ENCODE data around the gene IPO5. TPM values are rescaled to one million over a fixed set of nuclear protein-coding genes. Genes with fewer than 3 reads are reported as not detected.
"Not testable (repeated sequence)": the region's sequence is repeated elsewhere in the genome, so short reads cannot be mapped to it uniquely, and the experiment has no call there.

Gene IPO5
- total RNA-seq, 1 donor from 2014 or later, result 154 TPM

GRCh38 chr13:98039261-98039660 lies 85.8 kb downstream of the IPO5 start:
- DNase-seq (ENCODE audit: low spot score), result no peak
- TF ChIP-seq, protein P1, sequence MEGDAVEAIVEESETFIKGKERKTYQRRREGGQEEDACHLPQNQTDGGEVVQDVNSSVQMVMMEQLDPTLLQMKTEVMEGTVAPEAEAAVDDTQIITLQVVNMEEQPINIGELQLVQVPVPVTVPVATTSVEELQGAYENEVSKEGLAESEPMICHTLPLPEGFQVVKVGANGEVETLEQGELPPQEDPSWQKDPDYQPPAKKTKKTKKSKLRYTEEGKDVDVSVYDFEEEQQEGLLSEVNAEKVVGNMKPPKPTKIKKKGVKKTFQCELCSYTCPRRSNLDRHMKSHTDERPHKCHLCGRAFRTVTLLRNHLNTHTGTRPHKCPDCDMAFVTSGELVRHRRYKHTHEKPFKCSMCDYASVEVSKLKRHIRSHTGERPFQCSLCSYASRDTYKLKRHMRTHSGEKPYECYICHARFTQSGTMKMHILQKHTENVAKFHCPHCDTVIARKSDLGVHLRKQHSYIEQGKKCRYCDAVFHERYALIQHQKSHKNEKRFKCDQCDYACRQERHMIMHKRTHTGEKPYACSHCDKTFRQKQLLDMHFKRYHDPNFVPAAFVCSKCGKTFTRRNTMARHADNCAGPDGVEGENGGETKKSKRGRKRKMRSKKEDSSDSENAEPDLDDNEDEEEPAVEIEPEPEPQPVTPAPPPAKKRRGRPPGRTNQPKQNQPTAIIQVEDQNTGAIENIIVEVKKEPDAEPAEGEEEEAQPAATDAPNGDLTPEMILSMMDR (IDR thresholded peaks at IDR 0.05; ENCODE audit: unreplicated experiment), result no peak
- H3K36me3 Mint-ChIP-seq (ENCODE audit: low read depth, unreplicated experiment), result no peaks in the 10 kb centered on the region
- H3K9me3 Mint-ChIP-seq (ENCODE audit: unreplicated experiment), result no peaks in the 10 kb centered on the region
- no peak overlapping the region for H3K27ac Mint-ChIP-seq (ENCODE audit: unreplicated experiment)
- H3K4me1 Mint-ChIP-seq (ENCODE audit: unreplicated experiment), result no peaks in the 10 kb centered on the region
- H3K4me3 Mint-ChIP-seq (ENCODE audit: unreplicated experiment), result no peak overlapping the region
- H3K27me3 Mint-ChIP-seq (ENCODE audit: unreplicated experiment), result no peaks in the 10 kb centered on the region

DNA sequence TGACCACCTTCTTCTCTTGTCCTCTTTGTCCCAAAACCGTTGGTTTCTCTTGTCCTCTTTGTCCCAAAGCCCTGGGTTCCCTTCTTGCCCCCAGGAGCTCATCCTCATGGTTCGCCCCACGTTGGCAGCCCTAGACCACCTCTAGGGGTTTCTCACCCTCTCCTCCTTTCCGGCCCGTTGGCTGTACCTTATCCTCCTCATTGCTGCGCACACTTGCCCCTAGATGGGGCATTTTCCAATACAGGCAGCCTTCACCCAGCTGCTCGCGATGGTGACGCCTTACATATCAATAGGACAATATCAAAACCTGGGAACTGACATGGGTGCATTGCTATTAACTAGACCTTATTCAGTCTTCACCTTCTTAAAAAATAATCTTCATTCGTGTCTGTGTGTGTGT lies 86.5 kb downstream of the IPO5 start:
- Mint-ChIP-seq H3K27me3 (ENCODE audit: unreplicated experiment) (no peaks in the 10 kb centered on the region), H3K27ac (ENCODE audit: unreplicated experiment) (no peak overlapping the region)
- no peak for DNase-seq (ENCODE audit: low spot score)

GRCh38 chr13:98041081-98041820 lies 87.8 kb downstream of the IPO5 start:
- H3K4me3 Mint-ChIP-seq (ENCODE audit: unreplicated experiment), result no peak overlapping the region
- no peaks in the 10 kb centered on the region for H3K9me3 Mint-ChIP-seq (ENCODE audit: unreplicated experiment)
- H3K27me3 Mint-ChIP-seq (ENCODE audit: unreplicated experiment), result no peaks in the 10 kb centered on the region
- H3K27ac Mint-ChIP-seq (ENCODE audit: unreplicated experiment), result no peak overlapping the region
- no peak for DNase-seq (ENCODE audit: low spot score)
- H3K36me3 Mint-ChIP-seq (ENCODE audit: low read depth, unreplicated experiment), result no peaks in the 10 kb centered on the region
- no peaks in the 10 kb centered on the region for H3K4me1 Mint-ChIP-seq (ENCODE audit: unreplicated experiment)
- TF ChIP-seq, protein P1 (IDR thresholded peaks at IDR 0.05; ENCODE audit: unreplicated experiment), result no peak

More for the DNA sequence above, 86.5 kb downstream of the IPO5 start:
- Mint-ChIP-seq H3K9me3 (ENCODE audit: unreplicated experiment) (no peaks in the 10 kb centered on the region), H3K36me3 (ENCODE audit: low read depth, unreplicated experiment) (no peaks in the 10 kb centered on the region), H3K4me1 (ENCODE audit: unreplicated experiment) (no peaks in the 10 kb centered on the region), H3K4me3 (ENCODE audit: unreplicated experiment) (no peak overlapping the region)
- TF ChIP-seq, protein P1 (IDR thresholded peaks at IDR 0.05; ENCODE audit: unreplicated experiment), result no peak

DNA sequence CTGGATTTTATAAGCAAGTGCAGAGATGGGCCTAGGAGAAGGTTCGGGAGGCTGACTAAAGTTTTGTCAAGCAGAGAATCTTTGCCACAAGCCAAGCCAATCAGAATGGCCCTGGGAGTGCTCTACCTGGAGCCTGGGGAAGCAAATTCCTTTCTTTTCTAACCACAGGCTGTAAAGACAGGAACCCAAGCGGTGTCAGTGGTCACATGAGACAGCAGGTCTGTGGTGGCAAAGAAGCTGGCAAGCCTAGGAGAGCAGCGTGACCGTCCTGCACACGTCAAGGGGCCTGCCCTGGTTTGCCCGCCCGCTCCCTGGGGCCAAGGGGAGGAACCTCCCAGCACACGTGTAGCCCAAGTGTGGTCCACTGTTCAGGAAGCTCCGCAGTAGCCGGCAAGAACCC lies 90.8 kb downstream of the IPO5 start:
- H3K9me3 Mint-ChIP-seq (ENCODE audit: unreplicated experiment), result no peaks in the 10 kb centered on the region
- H3K4me3 Mint-ChIP-seq (ENCODE audit: unreplicated experiment), result no peak overlapping the region
- no peaks in the 10 kb centered on the region for H3K27me3 Mint-ChIP-seq (ENCODE audit: unreplicated experiment)
- no peaks in the 10 kb centered on the region for H3K36me3 Mint-ChIP-seq (ENCODE audit: low read depth, unreplicated experiment)
- H3K27ac Mint-ChIP-seq (ENCODE audit: unreplicated experiment), result no peak overlapping the region
- TF ChIP-seq, protein P1 (IDR thresholded peaks at IDR 0.05; ENCODE audit: unreplicated experiment), result no peak
- no peak for DNase-seq (ENCODE audit: low spot score)
- no peaks in the 10 kb centered on the region for H3K4me1 Mint-ChIP-seq (ENCODE audit: unreplicated experiment)

DNA sequence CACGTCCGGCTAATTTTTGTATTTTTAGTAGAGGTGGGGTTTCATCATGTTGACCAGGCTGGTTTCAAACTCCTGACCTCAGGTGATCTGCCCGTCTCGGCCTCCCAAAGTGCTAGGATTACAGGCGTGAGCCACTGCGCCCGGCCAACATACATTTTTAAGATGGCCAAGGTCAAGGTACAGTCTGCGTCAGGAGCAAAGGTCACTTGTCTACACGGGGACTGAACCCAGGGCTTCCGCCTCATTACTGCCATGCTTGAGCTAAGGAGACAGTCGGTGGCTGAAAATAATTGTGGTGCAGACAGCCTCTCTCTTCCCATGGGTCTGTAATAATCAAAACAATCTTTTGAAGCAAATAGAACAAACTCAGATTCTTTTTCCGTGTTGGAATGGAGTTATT lies 94.3 kb downstream of the IPO5 start:
- H3K36me3 Mint-ChIP-seq (ENCODE audit: low read depth, unreplicated experiment); H3K4me3 Mint-ChIP-seq (ENCODE audit: unreplicated experiment); H3K4me1 Mint-ChIP-seq (ENCODE audit: unreplicated experiment); H3K27ac Mint-ChIP-seq (ENCODE audit: unreplicated experiment); DNase-seq (ENCODE audit: low spot score); H3K9me3 Mint-ChIP-seq (ENCODE audit: unreplicated experiment); H3K27me3 Mint-ChIP-seq (ENCODE audit: unreplicated experiment): not testable (repeated sequence)

All from endothelial cell (in vitro differentiated cells).